Heart left ventricle (tissue), 16 donors: ENCODE data around the gene ALK. TPM values are rescaled to one million over a fixed set of nuclear protein-coding genes. Genes with fewer than 3 reads are reported as not detected.

Source experiments
- ATAC-seq, 4 donors: fragments of 200-7000 bp; cut with Tn5 transposase; one replicate each; pipeline ENCODE4 v1.9.1; 2020 to 2022; ENCODE audit warnings: moderate library complexity in 4 of 4, mild to moderate bottlenecking in 3 of 4, moderate number of reproducible peaks in 1 of 4
- DNase-seq, 5 donors: peaks; one replicate each; pipeline ENCODE4 v3.0.0-alpha.2; 2020
- H3K27ac ChIP-seq, 12 donors: fragments of 200-600 bp; sonication (generic) in 4 of 12; one replicate each; pipeline versions ENCODE4 v1.5.0 to v1.8.0; 2016 to 2022; ENCODE audit warnings: mild to moderate bottlenecking in 2 of 12
- H3K27me3 ChIP-seq, 9 donors: fragments of 200-600 bp; sonication (generic) in 2 of 9; one replicate each; pipeline versions ENCODE4 v1.5.1 to v1.8.0; 2016 to 2022; ENCODE audit warnings: mild to moderate bottlenecking in 3 of 9
- H3K36me3 ChIP-seq, 9 donors: fragments of 200-600 bp; sonication (generic) in 2 of 9; one replicate each; pipeline versions ENCODE4 v1.5.0 to v1.8.0; 2018 to 2022; ENCODE audit warnings: mild to moderate bottlenecking in 2 of 9
- H3K4me1 ChIP-seq, 12 donors: fragments of 200-600 bp; sonication (generic) in 4 of 12; one replicate each; pipeline versions ENCODE4 v1.5.0 to v1.8.0; 2016 to 2022; ENCODE audit warnings: mild to moderate bottlenecking in 3 of 12
- H3K4me3 ChIP-seq, 12 donors: fragments of 200-600 bp; sonication (generic) in 4 of 12; one replicate each; pipeline versions ENCODE4 v1.5.0 to v1.8.0; 2017 to 2022; ENCODE audit warnings: mild to moderate bottlenecking in 9 of 12, moderate library complexity in 4 of 12
- H3K9me3 ChIP-seq, 12 donors: fragments of 200-600 bp; sonication (generic) in 4 of 12; one replicate each; pipeline versions ENCODE4 v1.5.0 to v1.8.0; 2016 to 2022; ENCODE audit warnings: mild to moderate bottlenecking in 1 of 12
- CTCF ChIP-seq, 12 donors: fragments of 200-600 bp; sonication (generic) in 4 of 12; IDR thresholded peaks; one replicate each; pipeline versions ENCODE4 v1.5.0 to v1.8.0; 2018 to 2022; ENCODE audit warnings: antibody characterized with exemption in 12 of 12, mild to moderate bottlenecking in 5 of 12
- POLR2A ChIP-seq, 2 donors: fragments of 450-650 bp; IDR thresholded peaks; one replicate each; pipeline ENCODE4 v1.6.1; 2017; ENCODE audit warnings: antibody characterized with exemption in 2 of 2, mild to moderate bottlenecking in 2 of 2, moderate library complexity in 2 of 2
- WGBS, 4 donors: extraction: QIAGEN DNeasy Blood & Tissue Kit in 2 of 4; methylation state at CpG; one replicate each; pipeline versions ENCODE4 v1.1.5 to v1.1.7; 2013 to 2018; 5-methylcytosine and 5-hydroxymethylcytosine counted together
- intact Hi-C, 10 donors: fragments of 100-400 bp; cut with DNase I; formaldehyde crosslinking; loops; one replicate each; pipeline versions ENCODE4 v1.11.1 to v1.14.2; 2022
- polyA plus RNA-seq, 2 donors: library from polyadenylated mRNA; stranded (reverse); fragments of 200-250 nt; gene quantifications; one replicate each; pipeline ENCODE4 v1.2.3, GENCODE V29; 2013
- total RNA-seq, 9 donors: library from RNA; depleted of rRNA in 2 of 9; stranded (reverse); fragments of >200 nt in 2 of 9; fragmentation: NEBNext Ultra II Directional in 3 of 9; extraction: Animal tissue kit (Norgen Biotek cat#: 25700) in 3 of 9; gene quantifications; one replicate each; pipeline versions ENCODE4 v1.1.0 to v1.2.4, GENCODE V29; 2016 to 2023
- donor health status: ischemic (EF 13 %, LVEDD 7.1; RV severe dilation, severe dysfunction).
- donor health status: healthy with polysubstance abuse.
- donor health status: DM: no; HTN: yes; CAD: no.
- donor health status: DM: no; HTN: no; CAD: no.
- donor health status: ischemic (EF 25% LVEDD 6.9; RV normal size, moderate dysfunction).
- donor health status: ischemic (EF 25% LVEDD 5.7; RV mildly dilated, moderate dysfunction).
- donor health status: healthy.
- donor health status: DM: yes; HTN: yes; CAD: no.
- donor health status: ischemic (EF 35%, LVEDD 5.7; RV mildly dilated, moderate dysfunction).
- donor health status: nonischemic (EF 11% LVEDD 7.7; RV severe dilation, severe dysfunction).
- donor health status: DM: yes; HTN: yes; CAD: no.
- donor health status: PGD.
- donor health status: ischemic (EF 29% LVEDD 5.4; RV normal size, mild dysfunction).
- donor health status: nonischemic (EF 23%, LVEDD 6.1; RV moderate dilation, normal function).

Gene ALK
- total and polyA plus RNA-seq, 11 donors = 0.05 to 0.50 (median 0.13) TPM; not detected in 5

- Histone ChIP-seq H3K36me3 (no peaks in the 10 kb centered on the region), H3K4me3 (no peak overlapping the region), H3K27ac (no peak overlapping the region), H3K4me1 (peaks cover 0 to 4% (median 0%) of the 10 kb centered on the region in 12 donors), H3K9me3 (no peaks in the 10 kb centered on the region), H3K27me3 (peaks cover 0 to 27% (median 0%) of the 10 kb centered on the region in 9 donors)
- intact Hi-C loops = no loop called here
- 44 to 68% (median 49%) methylated on average over 8 of the region's 8 CpGs for WGBS, 4 donors
- TF ChIP-seq POLR2A (IDR thresholded peaks at IDR 0.05) = no peak
- TF ChIP-seq CTCF (IDR thresholded peaks at IDR 0.05) = no peak
- ATAC-seq = no peak
- DNase-seq = no peak
Measured at GRCh38 chr2:29936020-29936419, 14.6 kb upstream of the ALK start.

GRCh38 chr2:29931818-29932217 is 10.4 kb upstream of the ALK start:
- intact Hi-C loops = no loop called here
- Histone ChIP-seq H3K4me1 (no peaks in the 10 kb centered on the region), H3K9me3 (no peaks in the 10 kb centered on the region), H3K27me3 (peaks cover 0 to 27% (median 4%) of the 10 kb centered on the region in 9 donors), H3K4me3 (no peak overlapping the region), H3K27ac (no peak overlapping the region), H3K36me3 (no peaks in the 10 kb centered on the region)
- DNase-seq (no peak), ATAC-seq (no peak)
- TF ChIP-seq POLR2A (IDR thresholded peaks at IDR 0.05) (no peak), CTCF (IDR thresholded peaks at IDR 0.05) (no peak)
- 0 to 42% (median 26%) methylated on average over 1 of the region's 1 CpG for WGBS, 4 donors

- ATAC-seq (no peak), DNase-seq (peak in 4 of 5 donors; percentile 32 to 62 (median 46))
- no peaks in the 10 kb centered on the region for H3K36me3 ChIP-seq
- TF ChIP-seq CTCF (IDR thresholded peaks at IDR 0.05) = peak; percentile 85 to 96 (median 92)
- TF ChIP-seq POLR2A (IDR thresholded peaks at IDR 0.05) = no peak
- H3K9me3 ChIP-seq = no peaks in the 10 kb centered on the region
- peaks cover 5 to 30% (median 22%) of the 10 kb centered on the region in 12 donors for H3K4me1 ChIP-seq
- no peak overlapping the region for H3K27ac ChIP-seq
- H3K4me3 ChIP-seq = no peak overlapping the region
- 19 to 27% (median 23%) methylated on average over 3 of the region's 3 CpGs for WGBS, 4 donors
- intact Hi-C loops = loop anchor here in 9 of 10 donors (1.0 to 10.0 kb wide), 7 partner anchors 103 to 966 kb away; no protein-coding TSS in a partner anchor
- peaks cover 0 to 67% (median 24%) of the 10 kb centered on the region in 9 donors for H3K27me3 ChIP-seq
Measured at GRCh38 chr2:29923110-29923721, 1.8 kb upstream of the ALK start.

GRCh38 chr2:29922605-29923004 is 1.2 kb upstream of the ALK start:
- DNase-seq = no peak
- TF ChIP-seq CTCF (IDR thresholded peaks at IDR 0.05) (no peak), POLR2A (IDR thresholded peaks at IDR 0.05) (no peak)
- Histone ChIP-seq H3K27ac (no peak overlapping the region), H3K9me3 (no peaks in the 10 kb centered on the region), H3K4me1 (peaks cover 5 to 30% (median 22%) of the 10 kb centered on the region in 12 donors), H3K4me3 (no peak overlapping the region), H3K27me3 (peaks cover 2 to 73% (median 24%) of the 10 kb centered on the region in 9 donors), H3K36me3 (no peaks in the 10 kb centered on the region)
- intact Hi-C loops = loop anchor here in 9 of 10 donors (1.0 to 10.0 kb wide), 7 partner anchors 104 to 965 kb away; no protein-coding TSS in a partner anchor
- WGBS, 4 donors = 77 to 83% (median 81%) methylated on average over 4 of the region's 4 CpGs
- ATAC-seq = no peak
